Caki2 (cell line): ENCODE measurements around the gene ACBD4. TPM values are rescaled to one million over a fixed set of nuclear protein-coding genes. Genes with fewer than 3 reads are reported as not detected.
A peak's percentile ranks its signal among the peaks of the same experiment; 100 is the strongest.

Experiments
- DNase-seq: peaks from one replicate; pipeline ENCODE4 v3.0.0-alpha.2; 2015; ENCODE audit warnings: low read depth
- in situ Hi-C: cut with HindIII; loops from 2 replicates; pipeline ENCODE4 v1.10.0; 2016; ENCODE audit warnings: low sequenced_read_pairs, low pct_unique_long_range_greater_than_20kb, mixed read lengths
- total RNA-seq: library from RNA; depleted of rRNA; stranded (reverse); fragments of >200 nt; shearing (Covaris generic); gene quantifications from 2 replicates; pipeline ENCODE4 v1.2.3, GENCODE V29; 2014; ENCODE audit warnings: low replicate concordance

Gene ACBD4
- total RNA-seq, 1 experiment from 2014 or later: 7.8 TPM

GRCh38 chr17:45129940-45130680, 5.4 kb upstream of the ACBD4 start:
- DNase-seq: peak; percentile 77
- in situ Hi-C loops: no loop called here

GRCh38 chr17:45130681-45131615, 4.5 kb upstream of the ACBD4 start:
- DNase-seq: no peak
- in situ Hi-C loops: no loop called here

GRCh38 chr17:45131616-45132319, 3.7 kb upstream of the ACBD4 start:
- peak; percentile 42 for DNase-seq
- in situ Hi-C loops: no loop called here

GRCh38 chr17:45132320-45132571, 3.2 kb upstream of the ACBD4 start, which contains the start of gene PLCD3:
Gene PLCD3, minus strand, starts transcription at chr17:45132515. Its CDS starts 105 bp downstream, at chr17:45132410.
- in situ Hi-C loops: no loop called here
- no peak for DNase-seq

- DNase-seq: peak; percentile 82
- in situ Hi-C loops: no loop called here
These were observed 2.7 kb upstream of the ACBD4 start for GRCh38 chr17:45132572-45133463.

GRCh38 chr17:45135978-45136791, 698 bp downstream of the ACBD4 start:
- in situ Hi-C loops: no loop called here

GRCh38 chr17:45136846-45137560, 1.5 kb downstream of the ACBD4 start:
- in situ Hi-C loops: no loop called here
- no peak for DNase-seq

More at GRCh38 chr17:45135978-45136791, 698 bp downstream of the ACBD4 start:
- no peak for DNase-seq

- no peak for DNase-seq
- in situ Hi-C loops: no loop called here
These were observed 2.2 kb downstream of the ACBD4 start for GRCh38 chr17:45137561-45138305.

GRCh38 chr17:45138911-45139532, 3.5 kb downstream of the ACBD4 start:
- DNase-seq: no peak
- in situ Hi-C loops: no loop called here

- DNase-seq: no peak
- in situ Hi-C loops: no loop called here
These were observed 4.0 kb downstream of the ACBD4 start for GRCh38 chr17:45139533-45139920.

- in situ Hi-C loops: no loop called here
These were observed 7.7 kb downstream of the ACBD4 start for GRCh38 chr17:45143094-45143670.

GRCh38 chr17:45143767-45144198, 8.3 kb downstream of the ACBD4 start:
- in situ Hi-C loops: no loop called here
- no peak for DNase-seq

More at GRCh38 chr17:45143094-45143670, 7.7 kb downstream of the ACBD4 start:
- DNase-seq: no peak

- in situ Hi-C loops: no loop called here
- DNase-seq: no peak
These were observed 8.9 kb downstream of the ACBD4 start for GRCh38 chr17:45144199-45145034.

- DNase-seq: no peak
- in situ Hi-C loops: no loop called here
These were observed 9.5 kb downstream of the ACBD4 start for GRCh38 chr17:45145035-45145389.
